Measurements from ENCODE around the gene CYTH3. TPM values are rescaled to one million over a fixed set of nuclear protein-coding genes. Genes with fewer than 3 reads are reported as not detected.

Gene CYTH3
- total RNA-seq, 5 donors from 2014 or later (not counting 1 experiment from before 2014, with no cell fraction given), result 5.0 to 16.3 (median 12.5) TPM

GRCh38 chr7:6256109-6256483 is 16.3 kb downstream of the CYTH3 start:
- H3K9me3 Mint-ChIP-seq, result no peaks in the 10 kb centered on the region
- H3K4me3 Mint-ChIP-seq, result no peak overlapping the region
- H3K27ac Mint-ChIP-seq, result peak overlapping the region in 1 of 2 donors; percentile 66
- POLR2A ChIA-PET, result interaction anchor here in 1 of 2 donors (0.6 kb wide), 1 partner anchor 10 kb away, joined by 8 read pairs; no protein-coding TSS in a partner anchor
- Histone ChIP-seq H3K27me3 (replicated peaks in 1 of 2; ENCODE audit: control insufficient read depth in 2 of 2, extremely low read depth in 1 of 2, insufficient read depth in 2 of 2, low read length in 1 of 2) (no peaks in the 10 kb centered on the region), H3K4me1 (ENCODE audit: control insufficient read depth in 1 of 2, extremely low read depth in 1 of 2, insufficient read depth in 2 of 2, low read length in 2 of 2) (peaks cover 8 to 14% of the 10 kb centered on the region in 2 experiments), H3K36me3 (ENCODE audit: control insufficient read depth in 2 of 2, extremely low read depth in 1 of 2, insufficient read depth in 1 of 2, low read length in 1 of 2) (no peaks in the 10 kb centered on the region), H3K9me3 (no peaks in the 10 kb centered on the region), H3K4me3 (ENCODE audit: control insufficient read depth in 1 of 2, extremely low read depth in 1 of 2, low read length in 1 of 2) (no peak overlapping the region), H3K27ac (ENCODE audit: low read length) (no peak overlapping the region)
- ATAC-seq (replicated peaks in 1 of 4) (no peak), DNase-seq (no peak)
- CTCF ChIA-PET, result interaction anchor here (0.6 to 0.9 kb wide), 3 partner anchors 14 to 472 kb away, joined by 3 to 5 read pairs (median 4); no protein-coding TSS in a partner anchor
- 90% methylated on average over 3 of the region's 5 CpGs for WGBS (ENCODE audit: insufficient coverage)
- no peaks in the 10 kb centered on the region for H3K27me3 Mint-ChIP-seq
- no peaks in the 10 kb centered on the region for H3K36me3 Mint-ChIP-seq
- H3K4me1 Mint-ChIP-seq, result peaks cover 42 to 56% (median 44%) of the 10 kb centered on the region in 3 donors

- Mint-ChIP-seq H3K27me3 (no peaks in the 10 kb centered on the region), H3K9me3 (no peaks in the 10 kb centered on the region), H3K4me1 (peaks cover 35 to 56% (median 43%) of the 10 kb centered on the region in 3 donors), H3K27ac (no peak overlapping the region), H3K36me3 (no peaks in the 10 kb centered on the region), H3K4me3 (no peak overlapping the region)
- H3K4me1 ChIP-seq (ENCODE audit: control insufficient read depth in 1 of 2, extremely low read depth in 1 of 2, insufficient read depth in 2 of 2, low read length in 2 of 2), result peaks cover 8 to 14% of the 10 kb centered on the region in 2 experiments
- ATAC-seq (replicated peaks in 1 of 4), result no peak
- no peaks in the 10 kb centered on the region for H3K36me3 ChIP-seq (ENCODE audit: control insufficient read depth in 2 of 2, extremely low read depth in 1 of 2, insufficient read depth in 1 of 2, low read length in 1 of 2)
- no peak for DNase-seq
- no CpG with 5 or more reads among the region's 4 CpGs for WGBS (ENCODE audit: insufficient coverage)
- no peaks in the 10 kb centered on the region for H3K27me3 ChIP-seq (replicated peaks in 1 of 2; ENCODE audit: control insufficient read depth in 2 of 2, extremely low read depth in 1 of 2, insufficient read depth in 2 of 2, low read length in 1 of 2)
- POLR2A ChIA-PET, result no interaction called here
- CTCF ChIA-PET, result no interaction called here
- H3K4me3 ChIP-seq (ENCODE audit: control insufficient read depth in 1 of 2, extremely low read depth in 1 of 2, low read length in 1 of 2), result no peak overlapping the region
- H3K9me3 ChIP-seq, result no peaks in the 10 kb centered on the region
- no peak overlapping the region for H3K27ac ChIP-seq (ENCODE audit: low read length)
These were observed 17.6 kb downstream of the CYTH3 start for GRCh38 chr7:6254866-6255265.

- Mint-ChIP-seq H3K27me3 (no peaks in the 10 kb centered on the region), H3K36me3 (no peaks in the 10 kb centered on the region), H3K4me3 (no peak overlapping the region), H3K9me3 (no peaks in the 10 kb centered on the region), H3K4me1 (peaks cover 24 to 45% (median 26%) of the 10 kb centered on the region in 3 donors), H3K27ac (no peak overlapping the region)
- 100% methylated on average over 1 of the region's 2 CpGs for WGBS (ENCODE audit: insufficient coverage)
- peaks cover 3 to 7% of the 10 kb centered on the region in 2 experiments for H3K4me1 ChIP-seq (ENCODE audit: control insufficient read depth in 1 of 2, extremely low read depth in 1 of 2, insufficient read depth in 2 of 2, low read length in 2 of 2)
- H3K36me3 ChIP-seq (ENCODE audit: control insufficient read depth in 2 of 2, extremely low read depth in 1 of 2, insufficient read depth in 1 of 2, low read length in 1 of 2), result no peaks in the 10 kb centered on the region
- DNase-seq, result no peak
- no peaks in the 10 kb centered on the region for H3K27me3 ChIP-seq (replicated peaks in 1 of 2; ENCODE audit: control insufficient read depth in 2 of 2, extremely low read depth in 1 of 2, insufficient read depth in 2 of 2, low read length in 1 of 2)
- ChIA-PET CTCF (no interaction called here), POLR2A (no interaction called here)
- no peak overlapping the region for H3K27ac ChIP-seq (ENCODE audit: low read length)
- H3K4me3 ChIP-seq (ENCODE audit: control insufficient read depth in 1 of 2, extremely low read depth in 1 of 2, low read length in 1 of 2), result no peak overlapping the region
- H3K9me3 ChIP-seq, result no peaks in the 10 kb centered on the region
- ATAC-seq (replicated peaks in 1 of 4), result no peak
These were observed 19.7 kb downstream of the CYTH3 start for GRCh38 chr7:6252748-6253147.

- Mint-ChIP-seq H3K4me3 (no peak overlapping the region), H3K9me3 (no peaks in the 10 kb centered on the region), H3K36me3 (no peaks in the 10 kb centered on the region), H3K27ac (no peak overlapping the region), H3K27me3 (no peaks in the 10 kb centered on the region), H3K4me1 (peaks cover 20 to 41% (median 22%) of the 10 kb centered on the region in 3 donors)
- Histone ChIP-seq H3K27me3 (replicated peaks in 1 of 2; ENCODE audit: control insufficient read depth in 2 of 2, extremely low read depth in 1 of 2, insufficient read depth in 2 of 2, low read length in 1 of 2) (no peaks in the 10 kb centered on the region), H3K4me3 (ENCODE audit: control insufficient read depth in 1 of 2, extremely low read depth in 1 of 2, low read length in 1 of 2) (no peak overlapping the region), H3K4me1 (ENCODE audit: control insufficient read depth in 1 of 2, extremely low read depth in 1 of 2, insufficient read depth in 2 of 2, low read length in 2 of 2) (peaks cover 3 to 4% of the 10 kb centered on the region in 2 experiments), H3K36me3 (ENCODE audit: control insufficient read depth in 2 of 2, extremely low read depth in 1 of 2, insufficient read depth in 1 of 2, low read length in 1 of 2) (no peaks in the 10 kb centered on the region), H3K9me3 (no peaks in the 10 kb centered on the region), H3K27ac (ENCODE audit: low read length) (no peak overlapping the region)
- WGBS (ENCODE audit: insufficient coverage), result no CpG with 5 or more reads among the region's 5 CpGs
- ChIA-PET POLR2A (interaction anchor here in 1 of 2 donors (1.0 kb wide), 1 partner anchor 17 kb away, joined by 3 read pairs; no protein-coding TSS in a partner anchor), CTCF (no interaction called here)
- ATAC-seq (replicated peaks in 1 of 4) (no peak), DNase-seq (no peak)
These were observed 20.1 kb downstream of the CYTH3 start for GRCh38 chr7:6252341-6252746.

- POLR2A ChIA-PET, result interaction anchor here in 1 of 2 donors (1.0 kb wide), 1 partner anchor 17 kb away, joined by 3 read pairs; no protein-coding TSS in a partner anchor
- CTCF ChIA-PET, result interaction anchor here (0.5 to 0.6 kb wide), 2 partner anchors 28 to 53 kb away, joined by 3 to 6 read pairs; no protein-coding TSS in a partner anchor
- Histone ChIP-seq H3K4me1 (ENCODE audit: control insufficient read depth in 1 of 2, extremely low read depth in 1 of 2, insufficient read depth in 2 of 2, low read length in 2 of 2) (peaks cover 2% of the 10 kb centered on the region in 2 experiments), H3K4me3 (ENCODE audit: control insufficient read depth in 1 of 2, extremely low read depth in 1 of 2, low read length in 1 of 2) (no peak overlapping the region), H3K36me3 (ENCODE audit: control insufficient read depth in 2 of 2, extremely low read depth in 1 of 2, insufficient read depth in 1 of 2, low read length in 1 of 2) (no peaks in the 10 kb centered on the region), H3K27ac (ENCODE audit: low read length) (no peak overlapping the region), H3K9me3 (no peaks in the 10 kb centered on the region), H3K27me3 (replicated peaks in 1 of 2; ENCODE audit: control insufficient read depth in 2 of 2, extremely low read depth in 1 of 2, insufficient read depth in 2 of 2, low read length in 1 of 2) (no peaks in the 10 kb centered on the region)
- Mint-ChIP-seq H3K27me3 (no peaks in the 10 kb centered on the region), H3K36me3 (no peaks in the 10 kb centered on the region), H3K4me3 (no peak overlapping the region), H3K4me1 (peaks cover 13 to 34% (median 15%) of the 10 kb centered on the region in 3 donors), H3K9me3 (no peaks in the 10 kb centered on the region), H3K27ac (no peak overlapping the region)
- DNase-seq (no peak), ATAC-seq (replicated peaks in 1 of 4) (no peak)
- no CpG with 5 or more reads among the region's 4 CpGs for WGBS (ENCODE audit: insufficient coverage)
These were observed 20.8 kb downstream of the CYTH3 start for GRCh38 chr7:6251653-6252052.

- no peak overlapping the region for H3K4me3 Mint-ChIP-seq
- Histone ChIP-seq H3K36me3 (ENCODE audit: control insufficient read depth in 2 of 2, extremely low read depth in 1 of 2, insufficient read depth in 1 of 2, low read length in 1 of 2) (no peaks in the 10 kb centered on the region), H3K27me3 (replicated peaks in 1 of 2; ENCODE audit: control insufficient read depth in 2 of 2, extremely low read depth in 1 of 2, insufficient read depth in 2 of 2, low read length in 1 of 2) (no peaks in the 10 kb centered on the region), H3K4me1 (ENCODE audit: control insufficient read depth in 1 of 2, extremely low read depth in 1 of 2, insufficient read depth in 2 of 2, low read length in 2 of 2) (no peaks in the 10 kb centered on the region), H3K9me3 (no peaks in the 10 kb centered on the region), H3K4me3 (ENCODE audit: control insufficient read depth in 1 of 2, extremely low read depth in 1 of 2, low read length in 1 of 2) (no peak overlapping the region), H3K27ac (ENCODE audit: low read length) (no peak overlapping the region)
- no peaks in the 10 kb centered on the region for H3K36me3 Mint-ChIP-seq
- no peaks in the 10 kb centered on the region for H3K27me3 Mint-ChIP-seq
- H3K27ac Mint-ChIP-seq, result no peak overlapping the region
- ATAC-seq (replicated peaks in 1 of 4) (no peak), DNase-seq (peak in 1 of 35 experiments; percentile 18)
- ChIA-PET POLR2A (interaction anchor here in 1 of 2 donors (0.7 kb wide), 1 partner anchor 225 kb away, joined by 5 read pairs; no protein-coding TSS in a partner anchor), CTCF (interaction anchor here in 1 of 2 donors (0.6 kb wide), 1 partner anchor 11 kb away, joined by 7 read pairs; no protein-coding TSS in a partner anchor)
- no CpG with 5 or more reads among the region's 4 CpGs for whole genome bisulfite sequencing (ENCODE audit: insufficient coverage)
- no peaks in the 10 kb centered on the region for H3K9me3 Mint-ChIP-seq
- peaks cover 7 to 26% (median 7%) of the 10 kb centered on the region in 3 donors for H3K4me1 Mint-ChIP-seq
These were observed 22.0 kb downstream of the CYTH3 start for GRCh38 chr7:6250364-6250833.
